Hematopoietic multipotent progenitor cell (in vitro differentiated cells): ENCODE results near the gene ZNF79. TPM values are rescaled to one million over a fixed set of nuclear protein-coding genes. Genes with fewer than 3 reads are reported as not detected.
"Not testable (repeated sequence)": the region's sequence is repeated elsewhere in the genome, so short reads cannot be mapped to it uniquely, and the experiment has no call there.

ENCODE experiments used
- DNase-seq, 3 donors: peaks; one replicate each; pipeline ENCODE4 v3.0.0-alpha.2; 2011 to 2015; ENCODE audit warnings: low read depth in 2 of 3, low spot score in 2 of 3
- total RNA-seq: library from RNA; depleted of rRNA; stranded (reverse); fragments of >200 nt; gene quantifications from one replicate; pipeline ENCODE4 v1.2.3, GENCODE V29; 2012

The ZNF79 gene
- total RNA-seq, 1 donor = 7.8 TPM

DNA sequence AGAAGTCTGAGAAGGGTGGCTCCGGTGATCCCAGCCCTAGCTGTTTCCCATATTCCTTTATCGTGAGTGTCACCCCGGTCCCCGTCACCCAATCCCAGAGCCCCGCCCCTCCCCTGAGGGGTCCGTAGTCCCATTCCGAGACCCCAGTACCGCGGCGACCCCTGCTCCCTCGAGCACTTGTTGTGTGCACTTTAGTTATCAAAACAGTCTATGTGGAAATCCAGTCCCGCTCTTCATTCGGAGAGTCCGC lies 27.4 kb downstream of the ZNF79 start:
- no peak for DNase-seq

DNA sequence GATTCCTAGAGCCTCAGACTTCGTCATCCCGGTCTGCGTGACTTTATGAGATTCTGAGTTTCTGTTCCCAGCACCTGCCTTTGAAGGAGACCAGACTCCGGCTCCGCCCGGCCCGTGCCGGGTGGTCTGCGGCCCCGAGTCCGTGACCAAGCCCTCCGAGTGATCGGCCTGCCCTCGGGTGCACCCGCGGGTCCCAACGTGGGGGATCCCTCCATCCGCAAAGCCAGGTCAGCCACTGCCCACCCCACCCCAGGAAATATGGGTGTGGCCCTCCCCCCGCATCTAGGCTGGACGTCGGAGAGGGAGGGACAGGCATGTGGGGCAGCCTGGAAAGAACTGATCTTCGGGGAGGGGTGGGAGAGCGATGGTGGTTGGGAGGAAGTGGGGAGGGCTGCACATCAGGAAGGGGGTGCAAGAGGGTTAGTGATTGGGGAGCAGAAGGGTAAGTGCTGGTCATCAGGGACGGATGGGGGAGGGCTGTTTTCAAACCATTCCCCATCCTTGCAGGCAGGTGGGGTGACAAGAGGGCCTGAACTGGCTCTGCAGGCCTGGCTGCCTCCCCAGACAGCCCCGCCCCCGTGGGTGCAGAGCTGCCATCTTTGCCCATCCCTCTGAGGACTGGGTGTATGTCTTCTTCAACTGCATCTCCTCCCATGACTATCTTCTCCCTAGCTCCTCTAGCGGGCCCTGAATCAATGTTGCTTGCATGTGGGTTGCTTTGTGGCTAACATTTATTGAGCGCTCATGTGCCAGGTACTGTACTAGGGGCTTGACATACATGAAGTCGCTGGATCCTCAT lies 27.9 kb downstream of the ZNF79 start:
- peak in 2 of 3 donors; percentile 27 to 36 for DNase-seq

DNA sequence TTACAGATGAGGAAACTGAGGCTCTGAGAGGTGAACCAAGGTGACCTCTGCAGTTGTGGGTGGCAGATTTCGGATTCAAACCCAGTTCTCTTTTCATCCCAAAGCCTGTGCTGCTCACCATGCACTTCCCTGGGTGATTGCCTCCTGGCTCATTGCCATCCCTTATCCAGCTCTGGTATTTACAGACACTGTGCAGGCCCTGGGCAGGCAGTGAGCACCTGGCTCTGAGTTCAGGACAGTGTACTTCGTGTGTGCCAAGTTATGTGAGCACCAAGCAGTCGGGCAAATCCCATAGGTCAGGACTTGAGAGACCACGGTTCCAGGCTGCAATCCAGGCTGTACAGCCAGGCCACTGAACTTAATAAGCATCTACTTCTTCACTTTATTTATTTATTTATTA lies 28.5 kb downstream of the ZNF79 start:
- no peak for DNase-seq

DNA sequence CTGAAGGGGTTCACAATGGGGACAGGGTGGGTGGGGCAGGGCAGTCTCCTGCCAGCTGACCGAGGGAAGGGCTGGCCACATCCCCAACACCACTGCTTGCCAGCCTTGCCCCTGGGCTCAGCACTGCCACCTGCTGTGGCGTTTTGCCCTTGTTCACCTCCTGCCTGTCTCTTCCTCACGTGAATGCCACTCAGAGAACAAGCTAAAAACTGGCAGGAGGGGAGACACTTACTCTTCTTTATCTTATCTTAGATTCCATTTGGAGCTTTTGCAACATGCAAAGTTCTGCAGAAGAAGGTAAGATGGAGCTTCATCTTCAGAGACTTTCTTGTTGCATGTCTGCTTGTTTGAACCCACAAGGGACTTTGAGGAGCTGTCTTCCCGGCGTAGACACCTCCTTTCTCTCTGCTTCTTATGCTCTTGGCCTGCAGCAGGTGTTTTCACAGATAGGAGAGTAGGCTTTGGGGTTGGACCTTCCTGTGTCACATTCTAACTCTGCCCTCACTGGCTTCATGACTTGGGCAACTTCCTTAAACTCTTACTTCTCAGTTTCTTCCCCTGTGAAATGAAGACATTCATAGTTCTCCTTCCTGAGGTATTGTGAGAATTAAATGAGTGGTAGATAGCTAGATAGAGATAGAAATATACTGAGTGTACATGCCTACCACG lies 31.3 kb downstream of the ZNF79 start:
- DNase-seq = peak in 2 of 3 donors; percentile 64 to 85

DNA sequence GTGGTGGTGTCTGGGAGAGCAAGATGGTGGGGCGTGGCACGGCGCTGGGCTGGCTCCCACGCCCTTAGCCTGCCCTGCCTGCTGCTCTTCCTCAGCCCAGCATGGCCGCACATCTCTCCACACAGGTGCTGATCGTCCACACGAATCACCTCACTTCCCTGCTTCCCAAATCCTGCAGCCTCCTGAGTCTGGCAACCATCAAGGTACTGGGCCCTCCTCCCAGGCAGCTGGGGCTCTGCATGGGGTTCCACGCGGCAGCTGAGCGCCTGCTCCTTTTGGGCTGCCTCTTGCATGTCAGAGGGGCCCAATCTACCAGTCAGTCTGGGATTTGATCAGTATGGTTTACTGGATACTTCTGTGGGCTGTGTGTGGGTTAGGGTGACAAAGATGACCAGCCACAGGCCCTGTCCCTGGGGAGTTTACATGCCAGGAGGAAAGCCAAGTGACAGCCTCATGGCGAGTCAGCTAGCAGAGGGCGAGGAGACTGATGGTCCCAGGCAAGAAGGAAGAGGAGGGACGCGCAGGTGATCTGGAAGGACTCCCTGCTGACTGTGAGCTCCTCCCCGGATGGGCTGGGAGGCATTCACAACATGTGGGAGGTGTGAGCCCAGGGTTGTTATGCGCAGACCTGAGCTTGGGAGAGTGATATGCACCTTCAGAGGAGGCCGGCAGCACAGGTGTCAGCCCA lies 33.2 kb downstream of the ZNF79 start:
- no peak for DNase-seq

DNA sequence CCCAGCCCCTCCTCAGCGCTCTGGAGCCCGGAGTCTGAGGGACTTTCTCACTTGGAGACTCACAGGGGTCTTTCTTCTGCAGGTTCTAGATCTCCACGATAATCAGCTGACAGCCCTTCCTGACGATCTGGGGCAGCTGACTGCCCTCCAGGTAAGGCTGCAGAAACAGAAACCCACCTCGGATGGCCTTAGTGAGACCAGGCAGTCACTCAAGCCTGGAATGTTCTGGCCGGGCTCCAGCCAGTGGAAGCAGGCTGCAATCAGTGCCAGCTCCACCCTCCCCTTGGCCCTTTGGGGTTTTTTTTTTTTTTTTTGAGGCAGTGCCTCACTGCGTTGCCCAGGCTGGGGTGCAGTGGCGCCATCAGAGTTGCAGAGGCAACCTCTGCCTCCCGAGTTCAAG lies 34.7 kb downstream of the ZNF79 start:
- no peak for DNase-seq

DNA sequence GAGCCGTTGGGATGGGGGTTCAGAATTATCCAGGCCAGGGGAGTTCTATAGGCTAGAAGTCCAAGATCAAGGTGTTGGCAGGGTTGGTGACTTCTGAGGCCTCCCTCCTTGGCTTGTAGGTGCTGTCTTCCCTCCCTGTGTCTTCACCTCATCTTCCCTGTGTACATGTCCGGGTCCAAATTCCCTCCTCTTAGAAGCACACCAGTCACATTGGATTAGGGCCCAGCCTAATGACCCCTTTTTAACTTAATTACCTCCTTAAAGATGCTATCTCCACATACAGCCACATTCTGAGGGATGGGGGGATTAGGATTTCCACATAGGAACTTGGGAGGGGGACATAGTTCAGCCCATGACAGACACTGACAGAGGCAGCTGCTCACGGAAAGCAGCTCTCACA lies 39.2 kb downstream of the ZNF79 start:
- DNase-seq = no peak

DNA sequence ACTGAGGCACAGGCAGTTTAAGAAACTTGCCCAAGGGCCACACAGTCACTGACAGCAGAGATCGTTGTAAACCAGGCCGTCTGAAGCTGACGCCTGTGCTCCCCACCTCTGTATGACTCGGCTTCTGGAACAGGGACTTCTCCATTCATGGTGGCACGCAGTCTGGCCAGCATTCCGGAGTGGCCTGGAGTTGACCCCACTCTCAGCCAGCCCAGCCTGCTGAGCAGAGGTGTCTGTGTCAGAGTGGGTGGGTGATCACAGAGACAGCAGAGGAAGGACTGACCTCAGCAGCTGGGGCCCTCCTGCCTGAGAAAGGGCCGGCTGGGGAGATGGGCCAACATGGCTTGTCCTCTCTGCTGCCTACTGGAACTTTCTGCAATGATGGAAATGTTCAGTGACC lies 39.7 kb downstream of the ZNF79 start:
- DNase-seq = no peak

DNA sequence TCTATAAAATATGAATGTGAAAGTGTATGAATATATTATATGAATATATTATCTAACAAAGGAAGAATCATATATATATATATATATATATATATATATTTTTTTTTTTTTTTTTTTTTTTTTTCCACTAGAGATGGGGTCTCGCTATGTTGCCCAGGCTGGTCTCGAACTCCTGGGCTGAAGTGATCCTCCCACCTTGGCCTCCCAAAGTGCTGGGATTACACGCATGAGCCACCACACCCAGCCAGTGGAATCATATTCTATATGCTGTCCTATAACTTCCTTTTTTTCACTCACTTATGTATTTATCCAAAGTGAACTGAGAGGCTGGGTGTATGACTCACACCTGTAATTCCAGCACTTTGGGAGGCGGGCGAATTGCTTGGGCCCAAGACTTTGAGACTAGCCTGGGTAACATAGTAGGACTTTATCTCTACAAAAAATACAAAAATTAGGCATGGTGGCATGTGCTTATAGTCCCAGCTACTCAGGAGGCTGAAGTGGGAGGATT lies 42.3 kb downstream of the ZNF79 start:
- DNase-seq = not testable (repeated sequence)

DNA sequence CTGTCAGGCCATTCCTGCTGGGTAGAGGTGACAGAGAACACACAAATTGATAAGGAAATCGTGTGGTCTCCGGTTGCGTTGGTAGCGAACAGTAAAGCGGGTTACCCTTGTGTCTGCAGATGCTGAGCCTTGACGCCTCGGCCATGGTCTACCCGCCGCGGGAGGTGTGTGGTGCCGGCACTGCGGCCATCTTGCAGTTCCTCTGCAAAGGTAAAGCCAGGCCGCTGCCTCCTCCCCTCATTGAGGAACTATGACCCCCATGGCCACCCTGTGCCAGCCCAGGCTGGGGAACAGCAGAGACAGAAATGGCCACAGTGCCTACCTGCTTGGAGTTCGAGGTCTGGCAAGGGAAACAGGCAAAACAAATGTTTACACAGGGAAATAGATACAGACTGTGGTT lies 43.4 kb downstream of the ZNF79 start:
- no peak for DNase-seq

DNA sequence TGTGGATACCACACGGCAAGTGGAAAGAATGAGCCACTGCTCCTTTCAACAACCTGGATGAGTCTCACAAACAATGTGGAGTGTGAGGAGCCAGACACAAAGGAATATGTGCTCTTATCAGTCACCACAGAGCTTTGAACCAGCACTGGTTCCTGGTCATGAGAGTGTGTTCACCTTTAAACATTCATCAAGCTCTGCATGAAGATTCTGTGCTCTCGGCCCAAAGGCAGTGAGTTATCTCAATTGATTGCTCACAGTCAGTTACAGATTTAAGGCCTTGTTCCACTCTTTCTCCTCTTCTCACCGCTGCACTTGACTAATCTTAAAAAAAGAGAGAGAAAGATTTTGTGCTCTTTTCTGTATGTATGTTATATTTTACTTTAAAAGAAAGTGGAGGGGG lies 46.5 kb downstream of the ZNF79 start:
- DNase-seq = no peak

DNA sequence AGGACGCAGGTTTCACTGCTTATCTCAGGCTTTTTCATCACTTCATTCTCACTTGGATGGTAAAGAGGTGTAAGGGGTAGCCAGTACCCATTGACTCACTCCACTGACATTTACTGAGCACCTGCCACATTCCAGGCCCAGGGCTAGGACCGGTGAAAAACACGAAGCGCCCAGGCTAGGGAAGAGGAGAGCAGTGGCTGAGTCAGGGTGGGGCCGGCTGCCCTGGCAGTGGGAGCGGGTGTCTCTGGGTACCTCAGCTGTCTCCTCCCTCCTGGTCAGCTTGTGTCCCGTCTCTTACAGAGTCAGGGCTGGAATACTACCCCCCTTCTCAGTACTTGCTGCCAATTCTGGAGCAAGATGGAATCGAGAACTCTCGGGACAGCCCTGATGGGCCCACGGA lies 49.3 kb downstream of the ZNF79 start:
- DNase-seq = no peak

DNA sequence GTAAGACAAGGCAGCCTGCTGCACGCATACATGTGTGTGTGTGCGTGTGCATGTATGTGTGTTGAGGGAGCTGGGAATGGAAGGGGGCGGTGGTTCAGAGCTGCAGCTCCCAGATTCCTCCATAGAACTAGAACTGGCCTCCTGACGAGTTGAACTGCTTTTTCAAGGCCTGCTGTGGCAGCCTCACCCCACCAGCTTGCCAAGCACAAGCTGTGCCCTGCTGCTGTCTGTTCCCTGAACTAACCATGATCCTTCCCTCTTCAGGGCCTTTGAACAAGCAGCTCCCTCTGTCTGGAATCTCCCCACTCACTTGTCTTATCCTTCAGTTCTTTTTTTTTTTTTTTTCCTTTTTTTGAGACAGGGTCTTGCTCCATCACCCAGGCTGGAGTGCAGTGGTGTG lies 49.8 kb downstream of the ZNF79 start:
- no peak for DNase-seq

DNA sequence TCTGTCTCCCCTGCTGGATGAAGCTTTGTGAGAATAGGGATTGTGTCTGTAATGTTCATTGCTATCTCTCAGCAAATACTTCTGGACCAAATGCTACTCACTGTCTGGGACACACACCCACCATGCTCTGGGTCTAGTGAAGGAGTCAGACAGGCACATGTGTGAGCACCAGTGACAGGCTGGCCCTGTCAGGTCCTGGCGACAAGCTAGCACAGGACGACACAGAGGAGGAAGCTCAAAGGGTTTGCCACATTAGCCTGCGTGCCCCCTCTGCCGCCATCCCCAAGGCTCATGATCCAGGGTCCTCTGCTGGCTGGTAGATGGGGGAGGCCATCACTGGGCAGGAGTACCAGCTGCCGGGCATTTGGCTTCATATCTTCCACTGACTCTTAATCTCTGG lies 50.4 kb downstream of the ZNF79 start:
- no peak for DNase-seq

DNA sequence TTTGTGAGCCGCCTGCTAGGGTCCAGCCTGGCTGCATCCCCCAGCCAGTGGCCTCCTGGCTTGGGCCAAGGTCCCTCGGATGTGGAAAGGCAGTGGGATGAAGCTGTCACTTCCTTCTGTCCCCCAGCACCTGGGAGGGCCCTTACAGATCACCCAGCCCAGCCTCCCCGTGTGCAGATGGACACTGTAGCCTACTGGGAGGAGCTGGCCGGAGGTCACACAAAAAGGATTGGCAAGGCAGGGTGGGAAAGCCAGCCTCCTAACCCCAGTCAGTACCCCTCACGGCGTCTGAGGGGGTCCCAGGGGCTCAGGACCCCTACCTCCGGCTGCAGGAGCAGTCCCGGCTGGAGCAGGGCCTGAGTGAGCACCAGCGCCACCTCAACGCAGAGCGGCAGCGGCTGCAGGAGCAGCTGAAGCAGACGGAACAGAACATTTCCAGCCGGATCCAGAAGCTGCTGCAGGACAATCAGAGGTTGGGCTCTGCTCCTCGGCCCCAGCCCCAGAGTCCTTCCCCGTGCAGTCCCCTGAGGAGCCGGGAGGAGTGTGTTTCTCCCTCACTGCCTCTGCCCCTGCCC lies 55.4 kb downstream of the ZNF79 start:
- no peak for DNase-seq

DNA sequence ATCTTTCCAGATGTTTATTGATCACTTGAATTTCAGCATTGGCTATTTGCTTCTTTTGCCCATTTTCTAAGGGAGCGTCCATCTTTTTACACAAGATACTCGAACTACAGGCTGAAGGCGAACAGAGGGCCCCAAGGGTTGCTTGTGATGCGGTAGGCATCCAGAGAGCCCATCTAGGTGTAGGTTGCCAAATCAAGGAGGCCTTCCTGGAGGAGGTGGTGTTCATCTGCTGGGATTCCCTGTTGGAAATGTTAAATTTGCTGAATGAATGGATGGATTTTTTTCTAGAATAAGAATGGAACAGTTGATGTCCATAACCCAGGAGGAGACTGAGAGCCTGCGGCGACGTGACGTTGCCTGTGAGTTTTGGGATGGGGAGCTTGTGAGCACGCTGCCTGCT lies 58.5 kb downstream of the ZNF79 start:
- DNase-seq = no peak

DNA sequence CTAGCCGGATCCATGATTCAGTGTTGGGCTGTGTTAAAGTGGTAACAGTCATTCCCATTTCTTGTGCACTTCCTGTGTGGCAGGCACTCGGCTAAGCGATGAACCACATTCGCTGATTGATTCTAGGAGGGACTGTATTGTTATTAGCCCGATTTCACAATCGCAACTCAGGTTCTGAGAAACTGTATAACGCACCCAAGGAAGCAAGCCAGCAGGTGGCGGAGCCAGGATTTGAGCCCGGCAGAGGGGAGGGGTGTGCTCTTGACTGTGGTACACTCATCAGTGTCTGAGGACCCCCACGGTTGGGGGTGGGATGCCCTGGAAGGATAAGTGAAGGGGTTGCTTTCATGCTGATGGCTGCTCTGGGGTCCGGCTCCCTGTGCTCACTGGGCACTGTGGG lies 61.8 kb downstream of the ZNF79 start:
- DNase-seq = no peak

DNA sequence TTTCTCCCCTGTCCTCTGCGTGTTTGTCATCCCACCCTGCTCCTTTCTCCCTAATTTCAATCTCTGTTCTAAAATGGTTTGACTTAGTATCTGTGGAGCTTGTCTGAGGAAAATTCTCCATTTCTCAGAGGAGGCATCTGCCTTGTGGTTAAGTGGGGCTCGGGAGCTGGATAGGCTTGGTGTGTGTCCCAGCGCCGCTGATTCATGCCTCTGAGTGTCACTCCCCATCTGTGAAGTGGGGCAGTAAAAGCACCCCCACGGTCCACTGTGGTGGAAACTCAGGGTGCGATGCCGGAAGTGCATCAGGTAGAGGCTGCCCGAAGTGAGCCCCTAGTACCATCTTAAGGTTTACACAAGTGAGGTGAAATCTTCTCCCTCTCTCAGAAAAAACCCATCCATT lies 64.8 kb downstream of the ZNF79 start:
- DNase-seq = no peak

DNA sequence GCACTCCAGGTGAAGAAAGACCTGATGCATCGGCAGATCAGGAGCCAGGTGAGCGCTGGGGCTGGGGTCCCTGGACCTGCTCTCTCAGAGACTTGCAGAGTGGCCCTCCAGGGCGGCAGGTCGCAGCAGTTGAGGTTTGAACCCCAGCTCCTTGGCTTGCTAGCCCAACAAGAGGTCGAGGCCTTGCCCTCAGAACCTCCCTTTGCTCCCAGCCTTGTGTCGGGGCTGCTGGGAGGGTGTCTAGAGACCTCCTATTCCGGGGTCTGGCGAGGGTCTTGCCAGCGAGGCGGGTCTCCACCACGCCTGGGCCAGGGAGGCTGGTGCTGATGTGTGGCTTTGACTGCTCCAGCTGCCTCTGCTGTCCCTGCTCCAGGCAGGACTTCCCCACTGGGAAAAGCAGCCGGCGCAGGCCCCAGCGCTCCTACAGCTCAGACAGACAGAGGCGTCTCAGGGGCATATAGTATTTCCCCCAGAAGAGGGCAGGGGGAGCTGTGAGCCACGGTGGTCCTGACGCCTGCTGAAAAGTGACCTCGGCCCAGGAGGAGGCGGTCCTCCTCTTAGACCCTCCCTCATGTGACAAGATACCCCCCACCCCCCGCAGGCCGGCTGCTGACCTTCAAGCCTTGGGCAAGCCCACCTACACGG lies 65.4 kb downstream of the ZNF79 start:
- no peak for DNase-seq

DNA sequence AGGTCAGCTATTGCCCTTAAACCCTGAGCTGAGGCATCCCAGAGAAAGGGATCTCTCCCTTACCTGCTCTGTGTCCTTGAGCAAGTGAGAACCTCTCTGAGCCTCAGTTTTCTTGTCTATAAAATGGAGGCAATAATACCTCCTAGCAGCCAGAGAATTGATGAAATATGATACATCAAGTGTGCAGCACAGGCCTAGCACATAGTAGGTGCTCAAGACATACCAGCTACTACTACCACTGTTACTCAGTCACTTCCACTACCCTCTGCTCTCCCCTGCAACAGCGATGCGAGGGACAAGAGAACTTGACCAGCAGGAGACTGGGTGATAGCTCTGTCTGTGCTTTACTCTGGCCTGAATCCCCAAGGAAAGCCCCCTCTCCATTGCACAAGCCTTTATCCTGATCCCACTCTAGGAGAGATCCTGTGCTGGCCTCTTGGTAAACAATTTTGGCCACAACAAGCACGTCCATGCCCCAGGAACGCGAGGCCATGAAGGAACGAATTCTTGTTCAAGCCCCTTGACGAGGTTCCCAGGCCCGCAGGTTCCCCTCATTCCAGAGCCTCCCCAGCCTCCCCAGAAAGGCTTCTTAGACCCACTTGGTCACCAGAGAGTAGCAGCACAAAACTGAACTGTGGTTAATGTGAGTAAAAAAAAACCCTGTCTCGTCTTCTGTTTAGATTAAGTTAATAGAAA lies 66.5 kb downstream of the ZNF79 start:
- DNase-seq = no peak

DNA sequence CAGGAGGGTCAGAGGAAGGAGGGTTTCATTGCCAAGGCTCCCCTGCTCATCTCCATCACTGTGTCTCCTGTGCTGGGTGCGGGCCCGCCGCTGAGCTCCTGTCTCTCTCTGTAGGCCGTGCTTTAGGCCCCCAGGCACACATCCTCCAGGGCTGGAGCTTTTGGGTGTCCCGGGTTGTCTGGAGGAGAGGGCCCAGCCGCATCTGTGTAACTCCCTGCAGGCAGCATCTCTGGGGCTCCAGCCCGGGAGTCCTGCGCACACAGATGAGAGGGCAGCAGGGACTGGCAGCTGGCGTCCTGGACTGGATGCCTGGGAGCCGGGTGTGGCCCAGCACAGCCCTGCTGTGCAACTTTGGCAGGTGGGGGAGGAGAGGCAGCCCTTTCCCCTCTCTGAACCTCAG lies 67.3 kb downstream of the ZNF79 start:
- DNase-seq = no peak
